Mucosa of descending colon (tissue), 3 donors: ENCODE measurements around the gene PDE8B. TPM values are rescaled to one million over a fixed set of nuclear protein-coding genes. Genes with fewer than 3 reads are reported as not detected.

Experiments
- ATAC-seq: fragments of 200-7000 bp; cut with Tn5 transposase; one replicate; pipeline ENCODE4 v1.9.1; 2020; ENCODE audit warnings: mild to moderate bottlenecking, moderate library complexity
- DNase-seq, 3 donors: peaks; one replicate each; pipeline ENCODE4 v3.0.0-alpha.2; 2020
- H3K36me3 ChIP-seq: fragments of 200-600 bp; one replicate; pipeline ENCODE4 v1.8.0; 2021; ENCODE audit warnings: low read depth, mild to moderate bottlenecking
- H3K4me1 ChIP-seq: fragments of 200-600 bp; one replicate; pipeline ENCODE4 v1.8.0; 2021; ENCODE audit warnings: low read depth, mild to moderate bottlenecking
- H3K4me3 ChIP-seq: fragments of 200-600 bp; one replicate; pipeline ENCODE4 v1.8.0; 2021; ENCODE audit warnings: mild to moderate bottlenecking
- H3K9me3 ChIP-seq: fragments of 200-600 bp; one replicate; pipeline ENCODE4 v1.8.0; 2021; ENCODE audit warnings: mild to moderate bottlenecking
- intact Hi-C, 2 donors: fragments of 100-400 bp; cut with DNase I in 1 of 2; cut with micrococcal nuclease in 1 of 2; formaldehyde crosslinking; loops; one replicate each; pipeline versions ENCODE4 v1.11.0 to v1.11.1; 2022; cut with DNase I, micrococcal nuclease
- total RNA-seq, 3 donors: library from RNA; stranded (reverse); fragmentation: NEBNext Ultra II Directional in 2 of 3; extraction: Animal tissue kit (Norgen Biotek cat#: 25700) in 2 of 3; gene quantifications; one replicate each; pipeline versions ENCODE4 v1.2.1 to v1.2.4, GENCODE V29; 2021 to 2023
- TF ChIP-seq, protein P1 (sequence below): fragments of 200-600 bp; IDR thresholded peaks from one replicate; pipeline ENCODE4 v1.8.0; 2022; ENCODE audit warnings: antibody characterized with exemption, mild to moderate bottlenecking
- donor health status: DM: no; HTN: no; CAD: no; lungs with moderate emphysema.
- donor health status: DM: no; HTN: no; CAD: no.
- donor health status: DM: no; HTN: yes; CAD: no.

Gene PDE8B
- total RNA-seq, 3 donors from 2014 or later, result 0.52 to 6.9 (median 0.70) TPM

GRCh38 chr5:77294185-77294584 lies 83.7 kb downstream of the PDE8B start:
- H3K4me3 ChIP-seq, result no peak overlapping the region
- intact Hi-C loops, result no loop called here
- TF ChIP-seq, protein P1, sequence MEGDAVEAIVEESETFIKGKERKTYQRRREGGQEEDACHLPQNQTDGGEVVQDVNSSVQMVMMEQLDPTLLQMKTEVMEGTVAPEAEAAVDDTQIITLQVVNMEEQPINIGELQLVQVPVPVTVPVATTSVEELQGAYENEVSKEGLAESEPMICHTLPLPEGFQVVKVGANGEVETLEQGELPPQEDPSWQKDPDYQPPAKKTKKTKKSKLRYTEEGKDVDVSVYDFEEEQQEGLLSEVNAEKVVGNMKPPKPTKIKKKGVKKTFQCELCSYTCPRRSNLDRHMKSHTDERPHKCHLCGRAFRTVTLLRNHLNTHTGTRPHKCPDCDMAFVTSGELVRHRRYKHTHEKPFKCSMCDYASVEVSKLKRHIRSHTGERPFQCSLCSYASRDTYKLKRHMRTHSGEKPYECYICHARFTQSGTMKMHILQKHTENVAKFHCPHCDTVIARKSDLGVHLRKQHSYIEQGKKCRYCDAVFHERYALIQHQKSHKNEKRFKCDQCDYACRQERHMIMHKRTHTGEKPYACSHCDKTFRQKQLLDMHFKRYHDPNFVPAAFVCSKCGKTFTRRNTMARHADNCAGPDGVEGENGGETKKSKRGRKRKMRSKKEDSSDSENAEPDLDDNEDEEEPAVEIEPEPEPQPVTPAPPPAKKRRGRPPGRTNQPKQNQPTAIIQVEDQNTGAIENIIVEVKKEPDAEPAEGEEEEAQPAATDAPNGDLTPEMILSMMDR, result no peak
- DNase-seq (no peak), ATAC-seq (no peak)
- H3K36me3 ChIP-seq, result no peaks in the 10 kb centered on the region
- H3K9me3 ChIP-seq, result no peaks in the 10 kb centered on the region
- H3K4me1 ChIP-seq, result no peaks in the 10 kb centered on the region

GRCh38 chr5:77295863-77296378 lies 85.4 kb downstream of the PDE8B start:
- TF ChIP-seq, protein P1, result no peak
- ATAC-seq (no peak), DNase-seq (no peak)
- Histone ChIP-seq H3K4me1 (no peaks in the 10 kb centered on the region), H3K36me3 (no peaks in the 10 kb centered on the region), H3K9me3 (no peaks in the 10 kb centered on the region), H3K4me3 (no peak overlapping the region)
- intact Hi-C loops, result no loop called here

DNA sequence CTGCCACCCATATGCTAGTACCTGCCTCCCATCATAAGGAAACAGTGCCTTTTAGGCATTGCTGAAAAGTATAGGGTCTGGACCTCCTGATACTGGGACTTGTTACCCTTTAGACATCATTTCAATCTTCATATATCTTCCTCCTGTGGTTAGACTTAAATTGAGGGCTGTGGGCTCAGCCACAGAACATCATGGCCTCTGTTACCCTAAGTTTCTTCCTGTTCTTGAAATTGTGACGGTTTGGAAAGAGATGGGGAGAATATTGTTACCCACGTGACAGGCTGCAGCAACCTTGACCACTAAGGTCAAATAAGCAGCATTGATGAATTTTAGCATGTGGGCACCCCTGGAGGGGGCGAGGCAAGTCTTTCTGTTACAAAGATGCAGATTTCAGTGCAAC lies 87.7 kb downstream of the PDE8B start:
- DNase-seq (no peak), ATAC-seq (no peak)
- Histone ChIP-seq H3K36me3 (no peaks in the 10 kb centered on the region), H3K4me3 (no peak overlapping the region), H3K4me1 (no peaks in the 10 kb centered on the region), H3K9me3 (no peaks in the 10 kb centered on the region)
- intact Hi-C loops, result no loop called here
- TF ChIP-seq, protein P1, result no peak

DNA sequence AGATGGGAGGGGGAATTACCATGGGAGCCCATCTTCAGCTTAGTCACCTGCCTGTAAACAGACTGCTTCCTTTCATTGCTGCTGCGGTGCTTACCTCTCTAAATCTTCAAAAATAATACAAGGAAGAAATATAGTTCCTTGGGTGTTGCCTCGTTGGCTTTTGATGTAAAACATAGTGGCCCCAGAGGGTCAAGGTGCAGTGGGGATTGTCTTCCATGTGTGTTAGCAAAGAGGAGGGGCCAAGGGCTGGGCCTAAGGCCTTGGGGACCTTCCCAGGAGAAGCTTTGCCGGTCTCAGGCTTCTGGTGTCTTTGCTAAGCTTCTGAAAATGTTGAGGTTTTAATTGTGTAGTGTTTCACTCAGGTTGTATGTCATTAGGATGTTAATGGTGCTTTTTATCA lies 90.0 kb downstream of the PDE8B start:
- no peaks in the 10 kb centered on the region for H3K36me3 ChIP-seq
- intact Hi-C loops, result no loop called here
- H3K9me3 ChIP-seq, result no peaks in the 10 kb centered on the region
- no peak overlapping the region for H3K4me3 ChIP-seq
- H3K4me1 ChIP-seq, result no peaks in the 10 kb centered on the region
- DNase-seq, result peak in 2 of 3 donors; percentile 33 to 43
- TF ChIP-seq, protein P1, result no peak
- ATAC-seq, result peak; percentile 96

DNA sequence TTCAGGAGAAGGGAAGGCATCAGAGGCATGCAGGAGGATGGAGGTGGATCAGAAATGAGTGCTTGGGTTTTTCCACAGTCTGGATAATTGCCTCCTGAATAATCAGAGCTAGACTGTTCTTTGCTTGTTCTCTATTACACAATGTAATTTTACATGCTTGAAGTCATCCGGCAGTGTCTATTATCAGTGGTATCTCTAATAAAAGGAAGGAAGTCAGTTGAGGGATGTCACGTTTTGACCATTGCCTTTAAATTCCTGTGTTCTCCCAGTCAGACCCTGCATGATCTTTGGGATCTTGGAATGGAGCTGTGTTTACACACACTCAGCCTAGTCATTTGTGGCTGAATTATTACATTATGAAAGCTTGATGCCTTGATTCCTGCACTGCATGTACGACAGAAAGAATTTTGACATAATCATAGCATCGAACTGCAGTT lies 91.0 kb downstream of the PDE8B start:
- ATAC-seq, result no peak
- intact Hi-C loops, result no loop called here
- Histone ChIP-seq H3K4me1 (no peaks in the 10 kb centered on the region), H3K36me3 (no peaks in the 10 kb centered on the region), H3K4me3 (no peak overlapping the region), H3K9me3 (no peaks in the 10 kb centered on the region)
- no peak for DNase-seq
- TF ChIP-seq, protein P1, result no peak

- ATAC-seq (no peak), DNase-seq (no peak)
- H3K4me1 ChIP-seq, result no peaks in the 10 kb centered on the region
- TF ChIP-seq, protein P1, result no peak
- intact Hi-C loops, result no loop called here
- no peaks in the 10 kb centered on the region for H3K36me3 ChIP-seq
- H3K4me3 ChIP-seq, result no peak overlapping the region
- no peaks in the 10 kb centered on the region for H3K9me3 ChIP-seq
Measured at GRCh38 chr5:77302247-77302646, 91.8 kb downstream of the PDE8B start.
